ENCODE measurements around the gene TOX2. TPM values are rescaled to one million over a fixed set of nuclear protein-coding genes. Genes with fewer than 3 reads are reported as not detected.

TOX2 gene
- total and polyA plus RNA-seq, 2 of the 4 experiments (the other 2 are of a cell fraction): 1.3 to 17.5 TPM

GRCh38 chr20:44008806-44009678 lies 94.4 kb downstream of the TOX2 start (continued):
- no peak for TF ChIP-seq FOS (IDR thresholded peaks at IDR 0.05; ENCODE audit: low read depth, low read length)

- H3K4me2 ChIP-seq (ENCODE audit: low read depth, low read length): no peak overlapping the region
- H2BK20ac ChIP-seq (ENCODE audit: low read depth, low read length): no peak overlapping the region
- no peaks in the 10 kb centered on the region for H3K27me3 ChIP-seq (ENCODE audit: control insufficient read depth, insufficient read depth, low read length)
- H3K18ac ChIP-seq (ENCODE audit: low read depth, low read length): no peak overlapping the region
- intact Hi-C loops (cut with micrococcal nuclease): no loop called here
- no peak overlapping the region for H3K23ac ChIP-seq (ENCODE audit: low read depth, low read length)
- no peaks in the 10 kb centered on the region for H3K4me1 ChIP-seq (ENCODE audit: control insufficient read depth, insufficient read depth, low read length)
- H2BK120ac ChIP-seq (ENCODE audit: low read depth, low read length): no peak overlapping the region
- TF ChIP-seq POLR2A (IDR thresholded peaks at IDR 0.05; ENCODE audit: low read depth, low read length) (no peak), RAD21 (IDR thresholded peaks at IDR 0.05; ENCODE audit: low read length) (no peak), MAZ (IDR thresholded peaks at IDR 0.05; ENCODE audit: borderline replicate concordance, low read depth, low read length) (no peak), RCOR1 (IDR thresholded peaks at IDR 0.05; ENCODE audit: insufficient replicate concordance, low read length) (no peak), ELK1 (IDR thresholded peaks at IDR 0.05; ENCODE audit: borderline replicate concordance, low read depth, low read length) (no peak)
- no peak overlapping the region for H2AK9ac ChIP-seq (replicated peaks; ENCODE audit: low read depth, low read length, poor library complexity)
- peaks cover 18 to 70% of the 10 kb centered on the region in 2 experiments for H3K79me1 ChIP-seq (ENCODE audit: low read depth in 1 of 2, low read length in 2 of 2)
- H4K5ac ChIP-seq (ENCODE audit: low read depth, low read length): no peak overlapping the region
- 100% methylated on average over 2 of the region's 5 CpGs; no CpG with 5 or more reads in 1 of the 2 experiments for WGBS, 2 experiments (ENCODE audit: extremely low coverage in 2 of 2, insufficient read length in 1 of 2)
- peaks cover 27% of the 10 kb centered on the region for H3K9me1 ChIP-seq (ENCODE audit: insufficient read depth, low read length)
- H3K27ac ChIP-seq (ENCODE audit: insufficient read depth, low read length): no peak overlapping the region
- H2BK5ac ChIP-seq (ENCODE audit: low read depth, low read length, poor library complexity, severe bottlenecking): no peak overlapping the region
- no peak overlapping the region for H3K4me3 ChIP-seq (ENCODE audit: insufficient read depth, low read depth, low read length)
- ATAC-seq (ENCODE audit: low read depth) (no peak), DNase-seq (no peak)
- peaks cover 14% of the 10 kb centered on the region for H3K36me3 ChIP-seq (ENCODE audit: control insufficient read depth, insufficient read depth, low read length)
- no peak overlapping the region for H2BK15ac ChIP-seq (ENCODE audit: low read depth, low read length)
- H3K9ac ChIP-seq (ENCODE audit: low read depth, low read length): no peak overlapping the region
- H4K91ac ChIP-seq (ENCODE audit: insufficient read depth, low read depth, low read length): no peak overlapping the region
- H3K56ac ChIP-seq (ENCODE audit: extremely low read depth, insufficient read depth, low read length): no peak overlapping the region
- no peak overlapping the region for H3K4ac ChIP-seq (ENCODE audit: low read depth, low read length)
- H3K9me3 ChIP-seq (ENCODE audit: control insufficient read depth, insufficient read depth, low read length): no peaks in the 10 kb centered on the region
- no peak overlapping the region for H2AFZ ChIP-seq (replicated peaks; ENCODE audit: low read length, poor library complexity)
- H2AK5ac ChIP-seq (ENCODE audit: low read depth, low read length): no peak overlapping the region
- ChIA-PET POLR2A (ENCODE audit: unreplicated experiment) (no interaction called here), CTCF (interaction anchor here (1.1 kb wide), 1 partner anchor 9 kb away, joined by 3 read pairs; no protein-coding TSS in a partner anchor)
- no peak overlapping the region for H4K8ac ChIP-seq (ENCODE audit: low read depth in 2 of 2, low read length in 2 of 2)
- no peak overlapping the region for H3K14ac ChIP-seq (replicated peaks; ENCODE audit: low read depth, low read length)
- in situ Hi-C loops (cut with MboI; ENCODE audit: low sequenced_read_pairs): no loop called here
- dilution Hi-C loops (cut with HindIII; ENCODE audit: low sequenced_read_pairs, unreplicated experiment): no loop called here
- no TSS peak for BruUV-seq (replicated peaks)
- H4K20me1 ChIP-seq (ENCODE audit: insufficient read depth, low read length): peaks cover 4% of the 10 kb centered on the region; the same call in 1 of the 2 replicates
Measured at GRCh38 chr20:44009679-44009992, 95.0 kb downstream of the TOX2 start.

Data from IMR-90 (cell line).